H9 (cell line): Measurements from ENCODE around the gene ARHGAP1. TPM values are rescaled to one million over a fixed set of nuclear protein-coding genes. Genes with fewer than 3 reads are reported as not detected.

ENCODE experiments used
- DNase-seq: peaks from one replicate; pipeline ENCODE4 v3.0.0-alpha.2; 2017
- H2AFZ ChIP-seq: one replicate; pipeline ENCODE4 v1.6.1; 2013; ENCODE audit warnings: mild to moderate bottlenecking, low read length, control low read depth, moderate library complexity
- H2AK5ac ChIP-seq: 2 replicates; pipeline ENCODE4 v1.6.1; 2013; ENCODE audit warnings: low read length, control low read depth, mixed read lengths; ENCODE audit not compliant: insufficient read length
- H2BK120ac ChIP-seq: one replicate; pipeline ENCODE4 v1.6.1; 2013; ENCODE audit warnings: low read depth, mild to moderate bottlenecking, low read length, control low read depth, inconsistent platforms; ENCODE audit not compliant: poor library complexity, severe bottlenecking
- H2BK12ac ChIP-seq: 2 replicates; pipeline ENCODE4 v1.6.1; 2013; ENCODE audit warnings: low read length, control low read depth, mixed read lengths, low read depth; ENCODE audit not compliant: insufficient read length
- H2BK15ac ChIP-seq: 2 replicates; pipeline ENCODE4 v1.6.1; 2013; ENCODE audit warnings: low read depth, low read length, control low read depth
- H2BK20ac ChIP-seq: one replicate; pipeline ENCODE4 v1.6.1; 2013; ENCODE audit warnings: low read depth, mild to moderate bottlenecking, low read length, control low read depth, inconsistent platforms; ENCODE audit not compliant: poor library complexity, severe bottlenecking
- H2BK5ac ChIP-seq: 2 replicates; pipeline ENCODE4 v1.6.1; 2013; ENCODE audit warnings: low read length, control low read depth, mixed read lengths; ENCODE audit not compliant: insufficient read length
- H3K14ac ChIP-seq: 2 replicates; pipeline ENCODE4 v1.6.1; 2013; ENCODE audit warnings: low read length, control low read depth; ENCODE audit not compliant: insufficient read depth
- H3K18ac ChIP-seq: 2 replicates; pipeline ENCODE4 v1.6.1; 2013; ENCODE audit warnings: low read depth, mild to moderate bottlenecking, mixed read lengths, low read length, control low read depth; ENCODE audit not compliant: insufficient read length
- H3K23ac ChIP-seq: 2 replicates; pipeline ENCODE4 v1.6.1; 2013; ENCODE audit warnings: low read length, control low read depth, mixed read lengths, low read depth; ENCODE audit not compliant: insufficient read length
- H3K23me2 ChIP-seq: 2 replicates; pipeline ENCODE4 v1.6.1; 2013; ENCODE audit warnings: low read depth, mild to moderate bottlenecking, mixed read lengths, low read length, control low read depth; ENCODE audit not compliant: insufficient read length, poor library complexity, severe bottlenecking
- H3K27ac ChIP-seq: 2 replicates; pipeline ENCODE4 v1.5.1; 2013; ENCODE audit warnings: low read length, control low read depth, mixed read lengths, low read depth; ENCODE audit not compliant: insufficient read length
- H3K27me3 ChIP-seq: 2 replicates; pipeline ENCODE4 v1.6.1; 2013; ENCODE audit warnings: low read length, control low read depth, inconsistent platforms; ENCODE audit not compliant: insufficient read depth
- H3K4ac ChIP-seq: 2 replicates; pipeline ENCODE4 v1.6.1; 2013; ENCODE audit warnings: low read depth, mild to moderate bottlenecking, control low read depth, inconsistent platforms, low read length, moderate library complexity
- H3K4me1 ChIP-seq: 2 replicates; pipeline ENCODE4 v1.6.1; 2013; ENCODE audit warnings: low read length, control low read depth, inconsistent platforms; ENCODE audit not compliant: insufficient read depth
- H3K4me2 ChIP-seq: 2 replicates; pipeline ENCODE4 v1.6.1; 2013; ENCODE audit warnings: low read length, control low read depth, mixed read lengths; ENCODE audit not compliant: insufficient read length, insufficient read depth
- H3K56ac ChIP-seq: 2 replicates; pipeline ENCODE4 v1.6.1; 2013; ENCODE audit warnings: low read depth, mild to moderate bottlenecking, mixed read lengths, low read length, control low read depth; ENCODE audit not compliant: insufficient read length
- H3K79me1 ChIP-seq: 2 replicates; pipeline ENCODE4 v1.6.1; 2013; ENCODE audit warnings: low read depth, mild to moderate bottlenecking, moderate library complexity, low read length, control low read depth, inconsistent platforms; ENCODE audit not compliant: insufficient read depth, poor library complexity, severe bottlenecking
- H3K79me2 ChIP-seq: 2 replicates; pipeline ENCODE4 v1.6.1; 2013; ENCODE audit warnings: low read length, control low read depth, inconsistent platforms; ENCODE audit not compliant: insufficient read depth
- H3K9ac ChIP-seq: 2 replicates; pipeline ENCODE4 v1.6.1; 2013; ENCODE audit warnings: low read length, control low read depth, mixed read lengths; ENCODE audit not compliant: insufficient read length; ENCODE audit errors: extremely low read depth
- H3K9me3 ChIP-seq: one replicate; pipeline ENCODE4 v1.6.1; 2013; ENCODE audit warnings: low read depth, low read length, inconsistent platforms; ENCODE audit not compliant: control insufficient read depth
- H3T11ph ChIP-seq: one replicate; pipeline ENCODE4 v1.6.1; 2013; ENCODE audit warnings: mild to moderate bottlenecking, low read length, control low read depth, inconsistent platforms
- H4K20me1 ChIP-seq: one replicate; pipeline ENCODE4 v1.6.1; 2013; ENCODE audit not compliant: control insufficient read depth, insufficient read length, insufficient read depth
- H4K5ac ChIP-seq: 2 replicates; pipeline ENCODE4 v1.6.1; 2013; ENCODE audit warnings: low read depth, mild to moderate bottlenecking, mixed read lengths, low read length, control low read depth; ENCODE audit not compliant: insufficient read length
- H4K8ac ChIP-seq: replicated peaks from 2 replicates; pipeline ENCODE4 v1.6.1; 2013; ENCODE audit warnings: low read length, control low read depth, mixed read lengths, low read depth; ENCODE audit not compliant: insufficient read length
- H4K91ac ChIP-seq: 2 replicates; pipeline ENCODE4 v1.6.1; 2013; ENCODE audit warnings: low read depth, mild to moderate bottlenecking, moderate library complexity, mixed read lengths, low read length, control low read depth; ENCODE audit not compliant: insufficient read length
- H3K27ac Mint-ChIP-seq, 3 experiments: 2 replicates in 2 of 3; 3 replicates in 1 of 3; pipeline ENCODE4 v1.8.0; 2020 to 2021; ENCODE audit warnings: mixed read lengths in 3 of 3, mild to moderate bottlenecking in 1 of 3, moderate library complexity in 1 of 3
- H3K27me3 Mint-ChIP-seq: 2 replicates; pipeline ENCODE4 v1.8.0; 2021; ENCODE audit warnings: low read depth, mild to moderate bottlenecking, moderate library complexity, mixed read lengths
- H3K36me3 Mint-ChIP-seq, 3 experiments: 2 replicates in 2 of 3; 3 replicates in 1 of 3; pipeline ENCODE4 v1.8.0; 2020 to 2021; ENCODE audit warnings: low read depth in 3 of 3, mixed read lengths in 3 of 3; ENCODE audit not compliant: insufficient read depth in 1 of 3
- H3K4me1 Mint-ChIP-seq, 2 experiments: 2 replicates each; pipeline ENCODE4 v1.8.0; 2020; ENCODE audit warnings: mixed read lengths in 2 of 2
- H3K4me3 Mint-ChIP-seq, 2 experiments: 2 replicates in 1 of 2; 3 replicates in 1 of 2; pipeline ENCODE4 v1.8.0; 2020 to 2021; ENCODE audit warnings: mild to moderate bottlenecking in 2 of 2, mixed read lengths in 2 of 2, moderate library complexity in 1 of 2
- H3K9me3 Mint-ChIP-seq, 2 experiments: 2 replicates in 1 of 2; 3 replicates in 1 of 2; pipeline ENCODE4 v1.8.0; 2020; ENCODE audit warnings: mild to moderate bottlenecking in 2 of 2, mixed read lengths in 2 of 2, moderate library complexity in 1 of 2
- CTCF ChIP-seq: fragments of 200-600 bp; sonication (generic); conservative IDR thresholded peaks from 3 replicates; pipeline ENCODE4 v1.8.0; 2021; ENCODE audit warnings: antibody characterized with exemption, mild to moderate bottlenecking
- WGBS: extraction: QIAGEN DNeasy Blood & Tissue Kit; methylation state at CpG from one replicate; pipeline ENCODE4 v1.1.7; 2013; ENCODE audit warnings: missing lambda C conversion rate, low lambda C conversion rate, mixed read lengths; ENCODE audit not compliant: insufficient read length; ENCODE audit errors: extremely low coverage; 5-methylcytosine and 5-hydroxymethylcytosine counted together
- total RNA-seq: library from RNA; stranded (reverse); gene quantifications from 2 replicates; pipeline ENCODE4 v1.2.1, GENCODE V29; 2021

Gene ARHGAP1
- total RNA-seq, 1 experiment from 2014 or later = 45.3 TPM

- Mint-ChIP-seq H3K36me3 (peaks cover 0 to 13% (median 0%) of the 10 kb centered on the region in 3 experiments; a peak in 3 of 7 replicates), H3K9me3 (no peaks in the 10 kb centered on the region), H3K4me1 (no peaks in the 10 kb centered on the region), H3K27me3 (no peaks in the 10 kb centered on the region), H3K4me3 (no peak overlapping the region), H3K27ac (no peak overlapping the region)
- H3K23me2 ChIP-seq = no peaks in the 10 kb centered on the region
- no peaks in the 10 kb centered on the region for H3K79me2 ChIP-seq
- H3K14ac ChIP-seq = no peak overlapping the region
- H2BK120ac ChIP-seq = no peak overlapping the region
- no peak overlapping the region for H3T11ph ChIP-seq
- no peak overlapping the region for H4K5ac ChIP-seq
- H2AK5ac ChIP-seq = no peak overlapping the region
- no peak overlapping the region for H4K91ac ChIP-seq
- no peak overlapping the region for H3K56ac ChIP-seq
- H2BK12ac ChIP-seq = no peak overlapping the region
- H3K4me2 ChIP-seq = no peak overlapping the region
- no peak overlapping the region for H3K9ac ChIP-seq
- no peak for DNase-seq
- H3K27ac ChIP-seq = no peak overlapping the region
- no peak overlapping the region for H3K23ac ChIP-seq
- no peak overlapping the region for H2BK20ac ChIP-seq
- H3K9me3 ChIP-seq = no peaks in the 10 kb centered on the region
- no peaks in the 10 kb centered on the region for H4K20me1 ChIP-seq
- H2AFZ ChIP-seq = no peak overlapping the region
- no peak overlapping the region for H3K4ac ChIP-seq
- no peak overlapping the region for H3K18ac ChIP-seq
- H4K8ac ChIP-seq = no peak overlapping the region
- no peak for TF ChIP-seq CTCF
- no CpG with 5 or more reads among the region's 5 CpGs for WGBS
- no peaks in the 10 kb centered on the region for H3K4me1 ChIP-seq
- H3K27me3 ChIP-seq = no peaks in the 10 kb centered on the region
- H2BK5ac ChIP-seq = no peak overlapping the region
- no peak overlapping the region for H2BK15ac ChIP-seq
- H3K79me1 ChIP-seq = no peaks in the 10 kb centered on the region
Measured at GRCh38 chr11:46711303-46711702, 10.9 kb upstream of the ARHGAP1 start.
